ENCODE results near the gene VEPH1.

VEPH1 gene

GRCh38 chr3:157502916-157503595 is at the start of gene VEPH1:
TSS of gene VEPH1 (minus strand) at chr3:157503416. CDS start at chr3:157495349, 8,067 bp downstream.
- Histone ChIP-seq H3K27me3 (replicated peaks; ENCODE audit: control insufficient read depth, insufficient read depth, low read length) (no peaks in the 10 kb centered on the region), H3K4me1 (ENCODE audit: control insufficient read depth, insufficient read depth, low read length) (peaks cover 22% of the 10 kb centered on the region), H3K9ac (ENCODE audit: low read length) (no peak within 1 kb of the TSS), H3K36me3 (ENCODE audit: control insufficient read depth, insufficient read depth, low read length, severe bottlenecking) (no peaks in the 10 kb centered on the region), H3K4me3 (ENCODE audit: low read length) (no peak within 1 kb of the TSS), H3K9me3 (ENCODE audit: control insufficient read depth, low read length) (no peaks in the 10 kb centered on the region)
- no peak for DNase-seq (ENCODE audit: low read depth)

GRCh38 chr3:157551961-157552360 is 48.7 kb upstream of the VEPH1 start:
- H3K27me3 ChIP-seq (replicated peaks; ENCODE audit: control insufficient read depth, insufficient read depth, low read length): no peaks in the 10 kb centered on the region
- H3K4me1 ChIP-seq (ENCODE audit: control insufficient read depth, insufficient read depth, low read length): peaks cover 20% of the 10 kb centered on the region
- no peak overlapping the region for H3K9ac ChIP-seq (ENCODE audit: low read length)
- H3K36me3 ChIP-seq (ENCODE audit: control insufficient read depth, insufficient read depth, low read length, severe bottlenecking): peaks cover 39% of the 10 kb centered on the region
- no peak overlapping the region for H3K4me3 ChIP-seq (ENCODE audit: low read length)
- no peak for DNase-seq (ENCODE audit: low read depth)
- H3K9me3 ChIP-seq (ENCODE audit: control insufficient read depth, low read length): peaks cover 5% of the 10 kb centered on the region

- no peak overlapping the region for H3K9ac ChIP-seq (ENCODE audit: low read length)
- H3K27me3 ChIP-seq (replicated peaks; ENCODE audit: control insufficient read depth, insufficient read depth, low read length): no peaks in the 10 kb centered on the region
- H3K4me3 ChIP-seq (ENCODE audit: low read length): no peak overlapping the region
- DNase-seq (ENCODE audit: low read depth): no peak
- H3K4me1 ChIP-seq (ENCODE audit: control insufficient read depth, insufficient read depth, low read length): peaks cover 39% of the 10 kb centered on the region
- peaks cover 15% of the 10 kb centered on the region for H3K36me3 ChIP-seq (ENCODE audit: control insufficient read depth, insufficient read depth, low read length, severe bottlenecking)
- peaks cover 5% of the 10 kb centered on the region for H3K9me3 ChIP-seq (ENCODE audit: control insufficient read depth, low read length)
Observed at GRCh38 chr3:157549498-157549897, 46.3 kb upstream of the VEPH1 start.

GRCh38 chr3:157544501-157545130 is 41.4 kb upstream of the VEPH1 start:
- Histone ChIP-seq H3K27me3 (replicated peaks; ENCODE audit: control insufficient read depth, insufficient read depth, low read length) (no peaks in the 10 kb centered on the region), H3K4me3 (ENCODE audit: low read length) (peak overlapping the region; percentile 84), H3K36me3 (ENCODE audit: control insufficient read depth, insufficient read depth, low read length, severe bottlenecking) (no peaks in the 10 kb centered on the region), H3K9ac (ENCODE audit: low read length) (peak overlapping the region; percentile 79), H3K4me1 (ENCODE audit: control insufficient read depth, insufficient read depth, low read length) (peaks cover 44% of the 10 kb centered on the region), H3K9me3 (ENCODE audit: control insufficient read depth, low read length) (no peaks in the 10 kb centered on the region)
- DNase-seq (ENCODE audit: low read depth): peak; percentile 69

GRCh38 chr3:157543501-157544035 is 40.4 kb upstream of the VEPH1 start:
- Histone ChIP-seq H3K27me3 (replicated peaks; ENCODE audit: control insufficient read depth, insufficient read depth, low read length) (no peaks in the 10 kb centered on the region), H3K9ac (ENCODE audit: low read length) (peak overlapping the region; percentile 93), H3K36me3 (ENCODE audit: control insufficient read depth, insufficient read depth, low read length, severe bottlenecking) (no peaks in the 10 kb centered on the region), H3K4me1 (ENCODE audit: control insufficient read depth, insufficient read depth, low read length) (peaks cover 35% of the 10 kb centered on the region), H3K4me3 (ENCODE audit: low read length) (peak overlapping the region; percentile 84), H3K9me3 (ENCODE audit: control insufficient read depth, low read length) (no peaks in the 10 kb centered on the region)
- DNase-seq (ENCODE audit: low read depth): no peak

GRCh38 chr3:157542711-157543500 is 39.7 kb upstream of the VEPH1 start:
- Histone ChIP-seq H3K4me1 (ENCODE audit: control insufficient read depth, insufficient read depth, low read length) (peaks cover 34% of the 10 kb centered on the region), H3K9ac (ENCODE audit: low read length) (peak overlapping the region; percentile 93), H3K4me3 (ENCODE audit: low read length) (peak overlapping the region; percentile 84), H3K36me3 (ENCODE audit: control insufficient read depth, insufficient read depth, low read length, severe bottlenecking) (no peaks in the 10 kb centered on the region), H3K9me3 (ENCODE audit: control insufficient read depth, low read length) (no peaks in the 10 kb centered on the region), H3K27me3 (replicated peaks; ENCODE audit: control insufficient read depth, insufficient read depth, low read length) (no peaks in the 10 kb centered on the region)
- peak; percentile 77 for DNase-seq (ENCODE audit: low read depth)

- Histone ChIP-seq H3K9ac (ENCODE audit: low read length) (no peak overlapping the region), H3K9me3 (ENCODE audit: control insufficient read depth, low read length) (no peaks in the 10 kb centered on the region), H3K36me3 (ENCODE audit: control insufficient read depth, insufficient read depth, low read length, severe bottlenecking) (no peaks in the 10 kb centered on the region), H3K4me3 (ENCODE audit: low read length) (no peak overlapping the region), H3K27me3 (replicated peaks; ENCODE audit: control insufficient read depth, insufficient read depth, low read length) (no peaks in the 10 kb centered on the region), H3K4me1 (ENCODE audit: control insufficient read depth, insufficient read depth, low read length) (peaks cover 26% of the 10 kb centered on the region)
- DNase-seq (ENCODE audit: low read depth): no peak
Observed at GRCh38 chr3:157541506-157542236, 38.5 kb upstream of the VEPH1 start.

GRCh38 chr3:157540656-157541055 is 37.4 kb upstream of the VEPH1 start:
- H3K4me1 ChIP-seq (ENCODE audit: control insufficient read depth, insufficient read depth, low read length): peaks cover 17% of the 10 kb centered on the region
- no peak overlapping the region for H3K4me3 ChIP-seq (ENCODE audit: low read length)
- no peak overlapping the region for H3K9ac ChIP-seq (ENCODE audit: low read length)
- peaks cover 3% of the 10 kb centered on the region for H3K9me3 ChIP-seq (ENCODE audit: control insufficient read depth, low read length)
- no peaks in the 10 kb centered on the region for H3K27me3 ChIP-seq (replicated peaks; ENCODE audit: control insufficient read depth, insufficient read depth, low read length)
- DNase-seq (ENCODE audit: low read depth): no peak
- no peaks in the 10 kb centered on the region for H3K36me3 ChIP-seq (ENCODE audit: control insufficient read depth, insufficient read depth, low read length, severe bottlenecking)

GRCh38 chr3:157535667-157536066 is 32.5 kb upstream of the VEPH1 start:
- no peaks in the 10 kb centered on the region for H3K36me3 ChIP-seq (ENCODE audit: control insufficient read depth, insufficient read depth, low read length, severe bottlenecking)
- H3K9ac ChIP-seq (ENCODE audit: low read length): no peak overlapping the region
- peaks cover 3% of the 10 kb centered on the region for H3K9me3 ChIP-seq (ENCODE audit: control insufficient read depth, low read length)
- H3K27me3 ChIP-seq (replicated peaks; ENCODE audit: control insufficient read depth, insufficient read depth, low read length): no peaks in the 10 kb centered on the region
- H3K4me3 ChIP-seq (ENCODE audit: low read length): no peak overlapping the region
- peaks cover 32% of the 10 kb centered on the region for H3K4me1 ChIP-seq (ENCODE audit: control insufficient read depth, insufficient read depth, low read length)
- DNase-seq (ENCODE audit: low read depth): no peak

- H3K9me3 ChIP-seq (ENCODE audit: control insufficient read depth, low read length): peaks cover 3% of the 10 kb centered on the region
- no peak for DNase-seq (ENCODE audit: low read depth)
Observed at GRCh38 chr3:157534725-157535161, 31.5 kb upstream of the VEPH1 start.

More at GRCh38 chr3:157534725-157535161, 31.5 kb upstream of the VEPH1 start:
- H3K36me3 ChIP-seq (ENCODE audit: control insufficient read depth, insufficient read depth, low read length, severe bottlenecking): no peaks in the 10 kb centered on the region
- no peak overlapping the region for H3K4me3 ChIP-seq (ENCODE audit: low read length)
- H3K9ac ChIP-seq (ENCODE audit: low read length): no peak overlapping the region
- H3K4me1 ChIP-seq (ENCODE audit: control insufficient read depth, insufficient read depth, low read length): peaks cover 36% of the 10 kb centered on the region
- no peaks in the 10 kb centered on the region for H3K27me3 ChIP-seq (replicated peaks; ENCODE audit: control insufficient read depth, insufficient read depth, low read length)

All from adipocyte (in vitro differentiated cells).